Heart right ventricle (tissue), 16 donors: ENCODE results near the gene BICRA. TPM values are rescaled to one million over a fixed set of nuclear protein-coding genes. Genes with fewer than 3 reads are reported as not detected.

ENCODE experiments used
- ATAC-seq, 8 donors: fragments of 200-7000 bp; cut with Tn5 transposase; one replicate each; pipeline ENCODE4 v1.9.1; 2020; ENCODE audit warnings: mild to moderate bottlenecking in 8 of 8, moderate library complexity in 8 of 8, moderate number of reproducible peaks in 1 of 8
- DNase-seq, 2 donors: peaks; one replicate each; pipeline ENCODE4 v3.0.0-alpha.2; 2020
- H3K27ac ChIP-seq, 10 donors: fragments of 200-600 bp; sonication (generic) in 2 of 10; one replicate each; pipeline versions ENCODE4 v1.5.0 to v1.8.0; 2020 to 2022; ENCODE audit warnings: mild to moderate bottlenecking in 3 of 10
- H3K27me3 ChIP-seq, 7 donors: fragments of 200-600 bp; one replicate each; pipeline ENCODE4 v1.8.0; 2021 to 2022; ENCODE audit warnings: mild to moderate bottlenecking in 2 of 7
- H3K36me3 ChIP-seq, 9 donors: fragments of 200-600 bp; sonication (generic) in 1 of 9; one replicate each; pipeline versions ENCODE4 v1.5.0 to v1.8.0; 2020 to 2022; ENCODE audit warnings: mild to moderate bottlenecking in 2 of 9
- H3K4me1 ChIP-seq, 9 donors: fragments of 200-600 bp; sonication (generic) in 1 of 9; one replicate each; pipeline versions ENCODE4 v1.5.0 to v1.8.0; 2020 to 2022; ENCODE audit warnings: mild to moderate bottlenecking in 4 of 9
- H3K4me3 ChIP-seq, 10 donors: fragments of 200-600 bp; sonication (generic) in 2 of 10; one replicate each; pipeline versions ENCODE4 v1.5.0 to v1.8.0; 2020 to 2022; ENCODE audit warnings: mild to moderate bottlenecking in 7 of 10, moderate library complexity in 2 of 10
- H3K9me3 ChIP-seq, 11 donors: fragments of 200-600 bp in 10 of 11; sonication (generic) in 2 of 11; one replicate each; pipeline versions ENCODE4 v1.5.0 to v1.8.0; 2013 to 2022; ENCODE audit warnings: mild to moderate bottlenecking in 2 of 11, control low read depth in 1 of 11, moderate library complexity in 1 of 11
- CTCF ChIP-seq, 9 donors: fragments of 200-600 bp; sonication (generic) in 2 of 9; IDR thresholded peaks; one replicate each; pipeline versions ENCODE4 v1.5.0 to v1.8.0; 2021 to 2022; ENCODE audit warnings: antibody characterized with exemption in 9 of 9, mild to moderate bottlenecking in 5 of 9, moderate library complexity in 1 of 9
- WGBS, 2 donors: extraction: QIAGEN DNeasy Blood & Tissue Kit; methylation state at CpG; one replicate each; pipeline ENCODE4 v1.1.7; 2013; ENCODE audit warnings: inconsistent platforms in 1 of 2; 5-methylcytosine and 5-hydroxymethylcytosine counted together
- intact Hi-C, 10 donors: fragments of 100-400 bp; cut with DNase I; formaldehyde crosslinking; loops; one replicate each; pipeline versions ENCODE4 v1.11.1 to v1.14.2; 2022
- polyA plus RNA-seq, 2 donors: library from polyadenylated mRNA; stranded (reverse); fragments of 200-250 nt; gene quantifications; one replicate each; pipeline ENCODE4 v1.2.3, GENCODE V29; 2013
- total RNA-seq, 10 donors: library from RNA; stranded (reverse); fragmentation: NEBNext Ultra II Directional in 3 of 10; extraction: Animal tissue kit (Norgen Biotek cat#: 25700) in 3 of 10; gene quantifications; one replicate each; pipeline versions ENCODE4 v1.2.1 to v1.2.4, GENCODE V29; 2021 to 2023
- donor health status: Arrhythmogenic right ventricular cardiomyopathy.
- donor health status: ischemic (EF 13 %, LVEDD 7.1; RV severe dilation, severe dysfunction).
- donor health status: healthy with polysubstance abuse.
- donor health status: DM: no; HTN: yes; CAD: no.
- donor health status: DM: no; HTN: no; CAD: no.
- donor health status: ischemic (EF 25% LVEDD 6.9; RV normal size, moderate dysfunction).
- donor health status: ischemic (EF 25% LVEDD 5.7; RV mildly dilated, moderate dysfunction).
- donor health status: healthy.
- donor health status: DM: yes; HTN: yes; CAD: no.
- donor health status: Ischemic cardiomyopathy.
- donor health status: ischemic (EF 35%, LVEDD 5.7; RV mildly dilated, moderate dysfunction).
- donor health status: nonischemic (EF 11% LVEDD 7.7; RV severe dilation, severe dysfunction).
- donor health status: DM: yes; HTN: yes; CAD: no.
- donor health status: PGD.
- donor health status: ischemic (EF 29% LVEDD 5.4; RV normal size, mild dysfunction).
- donor health status: nonischemic (EF 23%, LVEDD 6.1; RV moderate dilation, normal function).

The BICRA gene
- total and polyA plus RNA-seq, 12 donors: 2.8 to 13.2 (median 8.9) TPM

GRCh38 chr19:47682939-47683338 is 74.0 kb downstream of the BICRA start:
- no peak for TF ChIP-seq CTCF (IDR thresholded peaks at IDR 0.05)
- DNase-seq (no peak), ATAC-seq (no peak)
- Histone ChIP-seq H3K9me3 (no peaks in the 10 kb centered on the region), H3K36me3 (peaks cover 0 to 78% (median 15%) of the 10 kb centered on the region in 9 donors), H3K4me3 (no peak overlapping the region), H3K4me1 (no peaks in the 10 kb centered on the region), H3K27ac (peak overlapping the region in 1 of 10 donors; percentile 16), H3K27me3 (no peaks in the 10 kb centered on the region)
- 64 to 73% methylated on average over 6 of the region's 6 CpGs for WGBS, 2 donors
- intact Hi-C loops: no loop called here

- TF ChIP-seq CTCF (IDR thresholded peaks at IDR 0.05): no peak
- H3K27me3 ChIP-seq: no peaks in the 10 kb centered on the region
- H3K36me3 ChIP-seq: peaks cover 0 to 62% (median under 1%) of the 10 kb centered on the region in 9 donors
- peaks cover 0 to 6% (median 0%) of the 10 kb centered on the region in 11 donors for H3K9me3 ChIP-seq
- no peaks in the 10 kb centered on the region for H3K4me1 ChIP-seq
- WGBS, 2 donors: 89 to 92% methylated on average over 7 of the region's 7 CpGs
- no peak overlapping the region for H3K4me3 ChIP-seq
- intact Hi-C loops: no loop called here
- DNase-seq: no peak
- no peak overlapping the region for H3K27ac ChIP-seq
- ATAC-seq: no peak
These were observed 77.9 kb downstream of the BICRA start for GRCh38 chr19:47686679-47687450.

- H3K27me3 ChIP-seq: no peaks in the 10 kb centered on the region
- 68 to 75% methylated on average over 7 of the region's 7 CpGs for WGBS, 2 donors
- no peak for TF ChIP-seq CTCF (IDR thresholded peaks at IDR 0.05)
- intact Hi-C loops: no loop called here
- peaks cover 0 to 65% (median 6%) of the 10 kb centered on the region in 9 donors for H3K36me3 ChIP-seq
- no peak overlapping the region for H3K4me3 ChIP-seq
- H3K27ac ChIP-seq: no peak overlapping the region
- peaks cover 0 to 6% (median 0%) of the 10 kb centered on the region in 11 donors for H3K9me3 ChIP-seq
- ATAC-seq (no peak), DNase-seq (no peak)
- H3K4me1 ChIP-seq: no peaks in the 10 kb centered on the region
These were observed 79.0 kb downstream of the BICRA start for GRCh38 chr19:47687906-47688305.

DNA sequence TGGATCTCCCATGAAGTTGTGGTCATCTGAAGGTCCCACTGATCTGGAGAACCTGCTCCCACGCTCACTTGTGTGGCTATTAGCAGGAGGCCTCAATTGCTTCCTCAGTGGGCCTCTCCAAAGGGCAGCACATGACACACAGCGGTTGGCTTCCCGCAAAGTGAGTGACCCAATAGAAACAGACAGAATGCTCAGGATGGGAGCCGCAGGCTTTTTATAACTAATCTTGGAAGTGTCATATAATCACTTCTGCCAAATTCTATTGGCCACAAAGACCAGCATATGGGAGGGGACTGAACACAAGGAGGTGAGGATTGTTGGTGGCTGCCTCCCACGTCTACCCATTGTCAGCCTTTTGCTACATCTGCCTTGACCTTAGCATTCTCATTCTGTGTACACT is 82.2 kb downstream of the BICRA start:
- TF ChIP-seq CTCF (IDR thresholded peaks at IDR 0.05): no peak
- Histone ChIP-seq H3K27ac (no peak overlapping the region), H3K4me1 (no peaks in the 10 kb centered on the region), H3K9me3 (peaks cover 0 to 6% (median 0%) of the 10 kb centered on the region in 11 donors), H3K4me3 (no peak overlapping the region), H3K36me3 (peaks cover 0 to 63% (median 6%) of the 10 kb centered on the region in 9 donors), H3K27me3 (no peaks in the 10 kb centered on the region)
- WGBS, 2 donors: 98 to 99% methylated on average over 5 of the region's 5 CpGs
- no peak for DNase-seq
- ATAC-seq: no peak
- intact Hi-C loops: loop anchor here in 4 of 10 donors (10.0 kb wide), 3 partner anchors 76 to 176 kb away; partner anchors contain the start of gene NAPA (in 2 of the 4)
